Adipocyte (in vitro differentiated cells): ENCODE results near the gene OVCA2.
A peak's percentile ranks its signal among the peaks of the same experiment; 100 is the strongest.

Experiments
- DNase-seq: peaks from one replicate; pipeline ENCODE4 v3.0.0-alpha.2; 2015; ENCODE audit warnings: low read depth
- H3K27me3 ChIP-seq: replicated peaks from 2 replicates; pipeline ENCODE4 v1.7.0; 2013; ENCODE audit warnings: mild to moderate bottlenecking, low read length, moderate library complexity; ENCODE audit not compliant: control insufficient read depth, insufficient read depth
- H3K36me3 ChIP-seq: 2 replicates; pipeline ENCODE4 v1.7.0; 2013; ENCODE audit warnings: low read length, mild to moderate bottlenecking, moderate library complexity; ENCODE audit not compliant: control insufficient read depth, insufficient read depth, severe bottlenecking
- H3K4me1 ChIP-seq: 2 replicates; pipeline ENCODE4 v1.7.0; 2013; ENCODE audit warnings: mild to moderate bottlenecking, low read length, moderate library complexity; ENCODE audit not compliant: control insufficient read depth, insufficient read depth
- H3K4me3 ChIP-seq: 2 replicates; pipeline ENCODE4 v1.7.0; 2013; ENCODE audit warnings: mild to moderate bottlenecking, low read length, moderate library complexity
- H3K9ac ChIP-seq: 2 replicates; pipeline ENCODE4 v1.7.0; 2013; ENCODE audit warnings: mild to moderate bottlenecking, low read length, moderate library complexity
- H3K9me3 ChIP-seq: 2 replicates; pipeline ENCODE4 v1.7.0; 2013; ENCODE audit warnings: mild to moderate bottlenecking, low read length, moderate library complexity; ENCODE audit not compliant: control insufficient read depth

Gene OVCA2

GRCh38 chr17:2086306-2086705 lies 44.5 kb downstream of the OVCA2 start:
- H3K9ac ChIP-seq, result peak overlapping the region; percentile 74
- no peak overlapping the region for H3K4me3 ChIP-seq
- no peaks in the 10 kb centered on the region for H3K27me3 ChIP-seq
- no peaks in the 10 kb centered on the region for H3K9me3 ChIP-seq
- DNase-seq, result no peak
- peaks cover 4% of the 10 kb centered on the region for H3K36me3 ChIP-seq
- H3K4me1 ChIP-seq, result peaks cover 85% of the 10 kb centered on the region

GRCh38 chr17:2087597-2088211 lies 45.9 kb downstream of the OVCA2 start:
- H3K9me3 ChIP-seq, result no peaks in the 10 kb centered on the region
- no peaks in the 10 kb centered on the region for H3K27me3 ChIP-seq
- H3K4me3 ChIP-seq, result no peak overlapping the region
- no peak for DNase-seq
- H3K9ac ChIP-seq, result no peak overlapping the region
- H3K36me3 ChIP-seq, result no peaks in the 10 kb centered on the region
- peaks cover 73% of the 10 kb centered on the region for H3K4me1 ChIP-seq

- Histone ChIP-seq H3K27me3 (no peaks in the 10 kb centered on the region), H3K4me3 (peak overlapping the region; percentile 73), H3K36me3 (no peaks in the 10 kb centered on the region), H3K9ac (peak overlapping the region; percentile 77), H3K4me1 (peaks cover 66% of the 10 kb centered on the region), H3K9me3 (no peaks in the 10 kb centered on the region)
- DNase-seq, result peak; percentile 77
These were observed 47.2 kb downstream of the OVCA2 start for GRCh38 chr17:2089021-2089422.

- H3K4me3 ChIP-seq, result peak overlapping the region; percentile 73
- no peak for DNase-seq
These were observed 48.4 kb downstream of the OVCA2 start for GRCh38 chr17:2090210-2090641.

GRCh38 chr17:2090804-2091534 lies 49.1 kb downstream of the OVCA2 start:
- peak; percentile 90 for DNase-seq
- Histone ChIP-seq H3K27me3 (no peaks in the 10 kb centered on the region), H3K9ac (peak overlapping the region; percentile 77), H3K4me3 (peak overlapping the region; percentile 73), H3K9me3 (no peaks in the 10 kb centered on the region), H3K4me1 (peaks cover 49% of the 10 kb centered on the region), H3K36me3 (no peaks in the 10 kb centered on the region)

More at GRCh38 chr17:2090210-2090641, 48.4 kb downstream of the OVCA2 start:
- Histone ChIP-seq H3K4me1 (peaks cover 55% of the 10 kb centered on the region), H3K9ac (peak overlapping the region; percentile 77), H3K36me3 (no peaks in the 10 kb centered on the region), H3K27me3 (no peaks in the 10 kb centered on the region), H3K9me3 (no peaks in the 10 kb centered on the region)

- no peaks in the 10 kb centered on the region for H3K9me3 ChIP-seq
- no peak for DNase-seq
These were observed 50.4 kb downstream of the OVCA2 start for GRCh38 chr17:2092253-2092652.

More at GRCh38 chr17:2092253-2092652, 50.4 kb downstream of the OVCA2 start:
- peaks cover 40% of the 10 kb centered on the region for H3K4me1 ChIP-seq
- H3K4me3 ChIP-seq, result no peak overlapping the region
- no peaks in the 10 kb centered on the region for H3K36me3 ChIP-seq
- no peaks in the 10 kb centered on the region for H3K27me3 ChIP-seq
- H3K9ac ChIP-seq, result no peak overlapping the region
